ENCODE results near the gene LRRFIP2. TPM values are rescaled to one million over a fixed set of nuclear protein-coding genes. Genes with fewer than 3 reads are reported as not detected.

LRRFIP2 gene
- total RNA-seq, 4 donors from 2014 or later, result 48.9 to 64.8 (median 62.7) TPM

- peaks cover 0 to 31% (median 0%) of the 10 kb centered on the region in 4 donors for H3K4me1 ChIP-seq
- H3K36me3 ChIP-seq, result peaks cover 0 to 96% (median 0%) of the 10 kb centered on the region in 3 donors
- no peak overlapping the region for H3K4me3 ChIP-seq
- no peak for DNase-seq (ENCODE audit: low spot score in 2 of 2)
- 54 to 65% methylated on average over 3 of the region's 3 CpGs for WGBS, 2 donors
- peak overlapping the region in 3 of 4 donors; percentile 1 to 25 (median 13) for H3K27ac ChIP-seq
- H3K27me3 ChIP-seq, result no peaks in the 10 kb centered on the region
- TF ChIP-seq POLR2A (IDR thresholded peaks at IDR 0.05) (no peak), EP300 (IDR thresholded peaks at IDR 0.05) (no peak)
- TF ChIP-seq, protein P1, sequence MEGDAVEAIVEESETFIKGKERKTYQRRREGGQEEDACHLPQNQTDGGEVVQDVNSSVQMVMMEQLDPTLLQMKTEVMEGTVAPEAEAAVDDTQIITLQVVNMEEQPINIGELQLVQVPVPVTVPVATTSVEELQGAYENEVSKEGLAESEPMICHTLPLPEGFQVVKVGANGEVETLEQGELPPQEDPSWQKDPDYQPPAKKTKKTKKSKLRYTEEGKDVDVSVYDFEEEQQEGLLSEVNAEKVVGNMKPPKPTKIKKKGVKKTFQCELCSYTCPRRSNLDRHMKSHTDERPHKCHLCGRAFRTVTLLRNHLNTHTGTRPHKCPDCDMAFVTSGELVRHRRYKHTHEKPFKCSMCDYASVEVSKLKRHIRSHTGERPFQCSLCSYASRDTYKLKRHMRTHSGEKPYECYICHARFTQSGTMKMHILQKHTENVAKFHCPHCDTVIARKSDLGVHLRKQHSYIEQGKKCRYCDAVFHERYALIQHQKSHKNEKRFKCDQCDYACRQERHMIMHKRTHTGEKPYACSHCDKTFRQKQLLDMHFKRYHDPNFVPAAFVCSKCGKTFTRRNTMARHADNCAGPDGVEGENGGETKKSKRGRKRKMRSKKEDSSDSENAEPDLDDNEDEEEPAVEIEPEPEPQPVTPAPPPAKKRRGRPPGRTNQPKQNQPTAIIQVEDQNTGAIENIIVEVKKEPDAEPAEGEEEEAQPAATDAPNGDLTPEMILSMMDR (IDR thresholded peaks at IDR 0.05), result no peak
- no peaks in the 10 kb centered on the region for H3K9me3 ChIP-seq
These were observed 143.8 kb downstream of the LRRFIP2 start for GRCh38 chr3:37030588-37030987.

DNA sequence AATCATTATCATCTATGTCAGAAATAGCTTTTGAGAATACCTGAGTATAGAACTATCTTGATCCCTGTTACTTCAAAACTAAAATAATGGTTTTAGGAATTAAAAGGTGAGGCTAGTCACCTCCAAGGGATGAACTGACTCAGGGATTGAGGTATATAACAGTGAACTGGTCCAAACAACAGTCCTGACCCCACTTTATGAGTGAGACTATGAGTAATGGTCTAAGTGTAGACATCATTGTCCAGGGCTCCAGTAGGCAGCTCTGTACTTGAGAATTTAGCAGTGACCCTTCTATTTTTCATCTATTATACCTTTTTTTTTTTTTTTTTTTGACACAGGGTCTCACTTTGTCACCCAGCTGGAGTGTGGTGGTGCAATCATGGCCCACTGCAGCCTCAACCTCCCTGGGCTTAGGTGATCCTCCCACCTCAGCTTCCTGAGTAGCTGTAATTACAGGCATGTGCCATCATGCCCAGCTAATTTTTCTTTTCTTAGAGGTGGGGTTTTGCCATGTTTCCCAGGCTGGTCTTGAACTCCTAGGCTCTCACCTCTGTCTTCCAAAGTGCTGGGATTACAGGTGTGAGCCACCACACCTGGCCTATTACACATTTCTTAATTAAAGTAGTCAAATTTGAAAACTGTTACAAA, 144.7 kb downstream of the LRRFIP2 start:
- H3K9me3 ChIP-seq, result no peaks in the 10 kb centered on the region
- peak overlapping the region in 2 of 4 donors; percentile 13 to 25 for H3K27ac ChIP-seq
- H3K27me3 ChIP-seq, result no peaks in the 10 kb centered on the region
- H3K36me3 ChIP-seq, result peaks cover 0 to 95% (median 0%) of the 10 kb centered on the region in 3 donors
- no peak for DNase-seq (ENCODE audit: low spot score in 2 of 2)
- peaks cover 0 to 31% (median 0%) of the 10 kb centered on the region in 4 donors for H3K4me1 ChIP-seq
- H3K4me3 ChIP-seq, result no peak overlapping the region
- no peak for TF ChIP-seq POLR2A (IDR thresholded peaks at IDR 0.05)
- TF ChIP-seq, protein P1 (IDR thresholded peaks at IDR 0.05), result no peak
- no peak for TF ChIP-seq EP300 (IDR thresholded peaks at IDR 0.05)

- no peaks in the 10 kb centered on the region for H3K9me3 ChIP-seq
- 100% methylated on average over 1 of the region's 1 CpG for WGBS, 2 donors
- TF ChIP-seq, protein P1 (IDR thresholded peaks at IDR 0.05), result no peak
- TF ChIP-seq POLR2A (IDR thresholded peaks at IDR 0.05), result no peak
- TF ChIP-seq EP300 (IDR thresholded peaks at IDR 0.05), result no peak
- no peaks in the 10 kb centered on the region for H3K27me3 ChIP-seq
- no peak overlapping the region for H3K4me3 ChIP-seq
- peaks cover 0 to 31% (median 0%) of the 10 kb centered on the region in 4 donors for H3K4me1 ChIP-seq
- no peak for DNase-seq (ENCODE audit: low spot score in 2 of 2)
- peaks cover 0 to 95% (median 0%) of the 10 kb centered on the region in 3 donors for H3K36me3 ChIP-seq
- no peak overlapping the region for H3K27ac ChIP-seq
These were observed 145.3 kb downstream of the LRRFIP2 start for GRCh38 chr3:37029111-37029510.

DNA sequence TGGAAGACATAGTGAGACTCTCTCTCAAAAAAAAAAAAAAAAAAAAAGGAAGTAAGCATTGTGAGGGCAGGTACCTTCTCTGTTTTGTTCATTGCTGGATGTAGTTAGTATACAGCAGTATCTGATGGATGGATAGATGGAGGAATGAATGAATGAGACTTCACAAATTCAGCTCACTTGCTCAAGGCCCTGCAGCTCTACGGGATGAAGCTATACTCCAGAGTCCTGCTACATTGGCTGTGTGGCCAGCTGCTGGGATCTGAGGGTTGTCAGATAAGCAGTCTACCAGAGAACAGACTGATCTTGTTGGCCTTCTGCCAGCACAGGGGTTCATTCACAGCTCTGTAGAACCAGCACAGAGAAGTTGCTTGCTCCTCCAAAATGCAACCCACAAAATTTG, 146.1 kb downstream of the LRRFIP2 start:
- no peaks in the 10 kb centered on the region for H3K27me3 ChIP-seq
- peak in 1 of 2 donors; percentile 33 for DNase-seq (ENCODE audit: low spot score in 2 of 2)
- H3K4me1 ChIP-seq, result peaks cover 0 to 31% (median 0%) of the 10 kb centered on the region in 4 donors
- peaks cover 0 to 95% (median 0%) of the 10 kb centered on the region in 3 donors for H3K36me3 ChIP-seq
- H3K4me3 ChIP-seq, result no peak overlapping the region
- WGBS, 2 donors, result 67 to 79% methylated on average over 1 of the region's 1 CpG
- H3K27ac ChIP-seq, result no peak overlapping the region
- H3K9me3 ChIP-seq, result no peaks in the 10 kb centered on the region
- TF ChIP-seq EP300 (IDR thresholded peaks at IDR 0.05), result no peak
- no peak for TF ChIP-seq POLR2A (IDR thresholded peaks at IDR 0.05)
- TF ChIP-seq, protein P1 (IDR thresholded peaks at IDR 0.05), result no peak

DNA sequence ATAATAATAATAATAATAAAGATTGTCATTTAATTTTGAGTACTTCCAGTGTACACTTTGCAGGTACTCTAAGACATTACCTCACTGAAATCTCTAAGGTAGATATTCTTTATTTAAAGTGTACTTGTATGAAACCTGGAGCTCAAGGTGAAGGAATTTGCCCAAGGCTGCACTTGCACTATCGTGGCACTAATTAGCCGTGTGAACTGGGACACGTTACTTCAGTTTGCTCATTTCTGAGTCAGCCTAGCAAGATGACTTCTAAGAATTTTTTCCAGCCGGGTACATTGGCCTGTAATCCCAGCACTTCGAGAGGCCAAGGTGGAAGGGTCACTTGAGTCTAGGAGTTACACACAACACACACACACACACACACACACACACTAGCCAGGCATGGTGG, 147.5 kb downstream of the LRRFIP2 start:
- WGBS, 2 donors, result 85 to 89% methylated on average over 5 of the region's 5 CpGs
- no peak overlapping the region for H3K4me3 ChIP-seq
- DNase-seq (ENCODE audit: low spot score in 2 of 2), result no peak
- no peaks in the 10 kb centered on the region for H3K9me3 ChIP-seq
- peaks cover 0 to 97% (median 0%) of the 10 kb centered on the region in 3 donors for H3K36me3 ChIP-seq
- TF ChIP-seq EP300 (IDR thresholded peaks at IDR 0.05) (no peak), POLR2A (IDR thresholded peaks at IDR 0.05) (no peak)
- TF ChIP-seq, protein P1 (IDR thresholded peaks at IDR 0.05), result no peak
- no peaks in the 10 kb centered on the region for H3K27me3 ChIP-seq
- peaks cover 0 to 20% (median 0%) of the 10 kb centered on the region in 4 donors for H3K4me1 ChIP-seq
- H3K27ac ChIP-seq, result no peak overlapping the region
